Stimulated activated CD4-positive, alpha-beta T cell treated with anti-CD3 and anti-CD28 coated beads, Interleukin-2, amount 100 ng/mL, for 48 hours (primary cell): Measurements from ENCODE around the gene SEMA3E.
"Not testable (repeated sequence)": the region's sequence is repeated elsewhere in the genome, so short reads cannot be mapped to it uniquely, and the experiment has no call there.

Experiments used
- DNase-seq, 2 donors: peaks; one replicate each; pipeline ENCODE4 v3.0.0-alpha.2; 2020

SEMA3E gene

DNA sequence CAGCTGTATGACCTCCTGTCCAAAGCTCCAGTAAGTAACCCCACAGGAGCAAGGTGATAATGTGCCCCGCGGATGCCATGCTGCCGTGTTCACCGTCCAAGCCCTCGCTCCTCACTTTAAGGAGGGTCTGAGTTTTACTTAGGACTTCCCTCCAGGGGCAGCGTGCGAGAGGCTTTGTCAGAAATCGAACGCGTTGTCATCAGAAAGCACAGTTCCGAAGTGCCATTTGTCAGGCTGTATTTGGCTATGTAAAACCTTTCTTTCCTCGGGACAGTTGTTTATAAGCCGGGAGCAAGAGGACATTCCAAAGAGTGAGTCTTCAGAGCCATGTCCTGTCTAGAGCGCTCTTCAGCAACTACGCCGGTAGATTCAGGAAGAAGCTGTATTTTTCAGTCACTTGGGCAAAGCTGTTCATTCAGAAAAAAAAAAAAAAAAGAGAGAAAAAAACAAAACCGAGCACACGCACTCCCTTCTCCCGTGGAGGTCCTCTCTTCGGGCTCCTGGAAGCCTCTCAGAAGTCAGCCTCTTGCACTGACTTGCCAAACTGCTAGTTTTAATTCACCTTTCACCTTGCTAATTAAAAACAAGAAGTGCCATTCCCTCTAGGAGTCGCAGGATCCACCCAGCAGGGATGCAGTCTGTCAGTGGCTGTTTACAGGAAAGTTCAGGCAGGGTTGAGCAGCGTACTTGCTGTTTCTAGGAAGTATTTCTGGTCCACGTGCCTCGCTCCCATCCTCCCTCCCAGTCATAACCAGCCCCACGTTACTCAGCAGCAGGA is at the start of gene SEMA3E:
Gene SEMA3E (minus strand): TSS at position 676 of the 778 bp plus-strand sequence.
- DNase-seq, result no peak

DNA sequence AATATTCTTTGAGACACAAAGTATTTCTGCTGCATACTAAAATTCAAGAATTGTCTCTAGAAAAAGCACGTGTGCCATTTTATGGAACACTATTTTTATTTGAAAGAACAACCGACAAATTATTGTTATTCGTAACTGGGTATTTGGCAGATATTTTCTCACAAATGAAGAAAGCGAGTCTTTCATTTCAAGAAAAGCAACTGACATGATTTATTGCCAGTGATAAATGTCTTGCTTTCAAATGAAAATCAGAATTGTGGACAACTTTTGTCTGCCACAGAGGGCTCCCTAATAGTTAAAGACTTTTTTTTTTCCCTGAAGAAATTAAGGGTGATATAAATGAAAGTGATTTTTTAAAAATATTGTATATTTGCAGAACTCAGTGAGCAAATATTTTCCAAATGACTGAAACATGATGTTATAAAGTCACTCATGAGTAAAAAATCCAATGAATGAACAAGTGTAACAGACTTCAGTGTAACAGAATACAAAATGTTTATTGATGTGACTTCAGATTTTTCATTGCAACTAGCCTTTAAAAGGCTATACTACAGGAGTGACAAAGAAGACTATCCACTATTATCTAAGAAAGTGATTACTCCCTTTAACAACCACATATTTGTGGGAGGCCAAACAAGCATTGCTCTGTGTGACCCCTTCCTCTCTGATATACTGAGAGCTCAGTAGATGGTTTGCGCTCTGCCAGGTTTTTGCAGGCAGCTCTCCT is 49.0 kb upstream of the SEMA3E start:
- DNase-seq, result no peak

DNA sequence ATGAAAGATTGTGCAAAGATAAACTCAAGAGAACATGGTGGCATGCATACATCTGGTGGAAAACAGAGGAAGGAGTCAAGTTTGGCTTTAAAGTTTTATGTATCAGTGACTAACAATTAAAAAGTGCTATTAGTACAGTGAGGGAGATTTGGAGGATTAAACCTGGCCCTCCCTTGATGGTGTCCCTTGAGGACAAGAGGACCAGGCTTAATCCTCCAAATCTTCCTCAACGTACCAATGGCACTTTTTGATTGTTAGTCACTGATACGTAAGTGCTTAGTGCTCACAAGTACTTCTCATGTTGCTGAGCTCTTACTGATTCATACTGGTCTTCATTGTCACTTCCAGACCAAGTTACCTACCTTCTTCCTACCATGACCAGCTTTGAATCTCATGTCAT is 47.2 kb upstream of the SEMA3E start:
- no peak for DNase-seq

DNA sequence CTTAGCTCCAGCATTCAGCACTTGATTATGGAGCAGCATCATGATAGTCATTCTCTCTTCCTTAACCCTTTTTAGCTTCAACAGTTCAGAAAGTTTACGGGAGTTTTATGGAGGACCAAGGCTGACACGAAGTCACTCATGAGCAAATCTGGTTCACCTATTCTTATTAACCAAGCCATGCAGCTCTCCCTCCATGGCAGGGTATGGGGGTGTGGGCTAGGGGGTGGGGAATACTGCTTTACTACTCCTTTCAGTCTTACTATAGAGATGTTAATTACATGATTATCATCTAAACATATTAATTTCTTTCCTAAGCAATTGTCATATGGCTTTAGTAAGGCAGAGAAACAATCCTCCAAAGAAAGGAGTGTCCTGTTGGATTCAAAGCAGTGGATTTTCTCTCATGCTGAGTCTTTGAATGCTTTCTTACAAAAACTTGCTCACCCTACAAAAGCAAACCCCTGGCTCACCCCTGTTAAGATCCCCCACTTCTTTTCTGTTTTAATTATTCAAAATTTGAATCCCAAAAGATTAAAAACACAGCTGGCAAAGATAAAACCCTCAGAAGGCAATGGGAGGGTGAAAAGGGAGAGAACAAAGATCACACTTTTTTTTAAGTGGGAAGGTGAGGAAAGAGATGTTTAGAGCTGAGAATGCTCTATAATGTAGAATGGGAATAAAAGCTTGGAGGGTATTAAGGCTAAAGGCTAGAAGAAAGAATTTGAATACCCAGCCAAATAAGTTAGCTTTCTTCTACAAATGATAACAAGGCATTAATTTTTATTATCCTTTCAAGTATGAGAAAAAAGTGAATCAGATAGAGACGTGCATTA is 46.4 kb upstream of the SEMA3E start:
- DNase-seq, result no peak

DNA sequence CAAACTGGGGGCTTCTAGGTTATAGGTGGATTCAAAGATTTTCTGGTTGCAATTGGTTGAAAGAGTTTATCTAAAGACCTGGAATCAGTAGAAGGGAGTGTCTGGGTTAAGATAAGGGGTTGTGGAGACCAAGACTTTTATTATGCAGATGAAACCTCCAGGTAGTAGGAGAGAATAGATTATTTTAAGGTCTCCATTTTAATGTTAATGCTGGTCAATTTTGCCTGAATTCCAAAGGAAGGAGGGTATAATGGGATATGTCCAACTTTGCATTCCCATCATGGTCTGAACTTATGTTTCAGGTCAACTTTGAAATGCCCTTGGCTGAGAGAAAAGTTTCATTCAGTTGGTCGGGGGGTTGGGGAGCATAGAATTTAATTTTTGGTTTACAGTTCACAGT is 44.3 kb upstream of the SEMA3E start:
- DNase-seq, result no peak

DNA sequence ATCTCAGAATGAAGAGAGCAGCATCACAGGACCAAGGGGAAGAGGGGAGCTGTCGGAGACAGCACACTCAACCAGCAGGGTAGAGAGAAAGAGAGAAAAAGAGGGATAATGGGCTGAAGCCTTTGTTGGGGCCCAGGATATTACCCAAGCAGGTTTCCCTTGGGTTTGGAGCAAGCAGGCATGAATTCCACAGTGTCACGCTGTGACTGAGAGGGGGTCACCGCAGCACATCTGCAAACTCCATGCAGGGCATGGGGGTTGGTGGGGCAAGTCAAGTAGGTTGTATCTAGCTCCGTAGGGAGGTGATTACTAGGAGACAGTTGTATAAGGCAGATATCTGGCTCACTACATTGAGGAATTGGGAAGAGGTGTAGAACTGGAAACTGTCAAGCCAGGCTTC is 42.2 kb upstream of the SEMA3E start:
- no peak for DNase-seq

DNA sequence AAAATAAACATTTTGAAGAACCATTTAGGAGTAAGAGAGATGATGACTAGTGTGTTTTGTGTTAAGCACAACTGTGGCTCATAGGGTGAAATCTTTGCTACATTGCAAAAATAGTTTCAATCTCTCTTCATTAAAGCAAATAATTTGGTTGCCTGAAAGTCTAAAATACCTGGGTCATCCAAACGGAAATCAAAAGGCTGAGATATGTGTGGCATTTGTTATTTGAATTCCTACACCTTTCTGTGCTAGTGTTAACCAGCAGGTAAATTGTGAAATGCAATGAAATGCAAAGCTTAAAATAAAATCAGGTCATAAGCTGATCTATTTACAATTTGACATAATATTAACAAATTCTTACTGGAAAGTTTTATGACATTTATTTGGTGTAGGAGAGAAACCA is 40.9 kb upstream of the SEMA3E start:
- DNase-seq, result no peak

DNA sequence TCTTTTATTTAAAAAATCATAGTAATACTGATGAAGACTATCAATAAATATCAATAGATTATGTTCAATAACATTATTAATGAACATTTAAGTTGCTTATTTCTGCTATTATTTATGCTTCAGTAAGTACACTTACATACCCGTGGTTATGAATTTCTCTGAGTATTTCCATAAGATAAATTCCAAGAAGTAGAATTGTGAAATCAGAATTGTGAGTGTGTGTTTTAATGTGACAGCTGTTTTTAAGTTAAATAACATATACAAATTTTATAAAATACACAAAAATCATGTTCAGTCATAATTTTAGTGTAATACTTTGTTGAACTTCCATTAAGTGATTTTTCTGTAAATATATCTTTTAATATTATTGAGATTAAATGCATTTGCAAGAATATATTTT is 37.5 kb upstream of the SEMA3E start:
- DNase-seq, result no peak

DNA sequence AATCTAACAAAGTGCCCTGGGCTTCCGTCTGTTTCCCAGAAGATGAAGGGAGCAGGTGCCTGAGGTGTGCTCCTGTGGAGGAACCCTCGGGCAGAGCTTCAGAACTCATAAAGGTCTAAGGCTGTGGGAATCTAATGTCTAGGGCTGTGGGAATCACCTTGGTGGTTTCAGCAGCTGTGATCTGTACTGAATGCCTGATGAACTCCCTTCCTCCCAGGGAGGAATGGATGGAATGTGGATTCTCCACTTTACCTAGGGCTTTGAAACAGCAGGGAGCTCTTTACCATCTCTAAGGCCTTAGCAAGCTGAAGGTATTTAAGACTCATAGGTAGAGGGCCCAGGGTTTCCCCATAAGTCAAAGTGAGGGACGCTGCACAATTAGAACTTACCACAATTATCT is 36.0 kb upstream of the SEMA3E start:
- DNase-seq, result no peak

DNA sequence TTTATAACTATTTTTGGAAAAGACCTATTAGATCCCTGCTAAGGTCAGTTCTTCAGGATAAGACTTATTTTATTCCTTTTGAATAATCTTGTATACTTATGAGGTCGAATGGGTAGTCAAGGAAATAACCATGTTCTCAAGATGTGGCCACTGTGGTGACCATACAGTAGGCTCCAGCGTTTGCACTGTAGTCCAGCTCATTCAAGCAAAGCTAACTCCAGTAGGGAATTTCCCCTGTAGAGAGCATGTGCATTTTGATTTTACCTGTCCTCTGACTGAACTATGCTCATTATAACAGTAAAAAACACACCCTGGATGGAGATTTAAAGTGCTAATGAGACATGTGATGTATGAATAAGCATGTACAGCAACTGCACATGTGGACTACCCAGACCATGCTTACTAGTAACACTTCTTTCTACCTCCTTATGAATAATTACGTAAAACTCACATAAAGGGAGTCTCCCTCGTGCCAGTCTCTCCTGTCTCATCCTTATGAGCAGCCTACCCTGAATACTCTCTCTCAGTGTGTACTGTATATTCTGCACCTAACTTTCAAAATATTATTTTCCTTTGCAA is 32.4 kb upstream of the SEMA3E start:
- no peak for DNase-seq

DNA sequence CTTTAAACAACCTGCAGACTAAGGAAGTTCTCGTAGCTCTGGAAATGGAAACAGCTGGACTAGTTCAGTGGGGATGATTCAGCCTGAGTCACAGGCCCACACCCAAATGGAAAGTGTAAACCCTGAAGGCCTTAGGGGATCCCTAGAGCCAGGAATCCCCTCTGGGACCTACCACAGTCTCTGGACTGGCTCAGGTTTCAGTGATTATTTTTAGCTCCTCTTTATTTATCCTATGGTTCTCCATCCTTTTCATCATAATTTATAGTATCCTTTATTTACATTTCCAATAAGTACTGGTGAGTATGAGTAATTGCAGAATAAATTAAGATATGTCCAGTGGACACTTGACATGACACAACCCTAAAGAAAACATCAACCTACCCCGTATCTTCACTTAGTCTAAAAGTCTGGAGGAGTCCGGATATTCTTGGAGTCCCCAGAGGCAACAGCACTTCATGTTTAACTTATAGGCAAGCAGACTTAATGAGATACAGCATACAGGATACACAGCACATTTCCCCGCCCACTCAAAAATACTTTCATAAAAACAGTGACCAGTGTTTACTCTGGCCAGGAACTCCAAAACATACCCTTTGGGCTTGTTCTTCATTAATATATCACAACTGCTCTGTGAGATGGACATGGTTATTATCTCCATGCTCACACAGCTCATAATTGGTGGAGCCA is 28.4 kb upstream of the SEMA3E start:
- no peak for DNase-seq

DNA sequence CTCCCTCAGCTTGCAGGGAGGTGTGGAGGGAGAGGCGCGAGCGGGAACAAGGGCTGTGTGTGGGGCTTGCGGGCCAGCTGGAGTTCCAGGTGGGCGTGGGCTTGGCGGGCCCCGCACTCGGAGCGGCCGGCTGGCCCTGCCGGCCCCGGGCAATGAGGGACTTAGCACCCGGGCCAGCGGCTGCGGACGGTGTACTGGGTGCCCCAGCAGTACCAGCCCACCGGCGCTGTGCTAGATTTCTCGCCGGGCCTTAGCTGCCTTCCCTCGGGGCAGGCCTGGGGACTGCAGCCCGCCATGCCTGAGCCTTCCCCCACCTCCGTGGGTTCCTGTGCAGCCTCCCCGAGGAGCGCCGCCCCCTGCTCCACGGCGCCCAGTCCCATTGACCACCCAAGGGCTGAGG is 24.4 kb upstream of the SEMA3E start:
- DNase-seq, result not testable (repeated sequence)

DNA sequence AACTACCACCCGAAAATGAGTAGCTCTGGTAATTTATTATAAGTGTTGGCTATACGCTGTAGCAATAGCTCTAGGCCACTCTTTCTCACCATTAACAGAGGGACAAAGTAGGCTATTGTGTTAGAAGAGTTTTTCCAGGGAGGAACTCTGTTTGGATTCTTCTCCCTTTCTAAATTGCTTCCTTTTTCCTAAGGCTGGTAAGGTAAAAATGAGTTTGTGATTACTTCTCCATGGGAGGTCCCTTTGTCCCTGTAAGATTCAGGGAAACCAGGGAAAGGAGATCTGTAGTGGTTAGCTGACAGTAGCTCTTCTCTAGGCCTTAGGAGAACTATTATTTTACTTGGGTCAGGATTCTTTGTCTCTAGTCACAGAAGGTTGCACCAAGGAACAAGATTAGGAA is 23.2 kb upstream of the SEMA3E start:
- no peak for DNase-seq

DNA sequence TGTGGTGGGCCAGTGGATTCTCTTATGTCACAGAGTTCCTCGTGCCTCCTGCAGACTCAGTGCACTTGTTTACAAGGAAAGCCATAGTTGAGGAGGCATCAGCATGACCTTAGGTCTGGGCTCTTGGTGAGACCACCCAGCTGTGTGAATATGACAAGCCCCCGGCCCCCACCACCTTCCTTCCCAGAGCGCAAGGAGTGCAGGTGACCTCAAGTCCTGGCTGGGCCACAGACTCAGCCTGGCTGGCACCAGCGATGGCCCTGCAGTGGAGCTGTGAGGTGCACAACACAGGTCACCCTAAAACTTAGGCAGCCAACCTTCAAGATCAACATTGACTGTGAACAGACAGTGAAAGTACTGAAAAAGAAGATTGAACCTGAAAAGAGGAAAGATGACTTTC is 14.2 kb upstream of the SEMA3E start:
- DNase-seq, result no peak

DNA sequence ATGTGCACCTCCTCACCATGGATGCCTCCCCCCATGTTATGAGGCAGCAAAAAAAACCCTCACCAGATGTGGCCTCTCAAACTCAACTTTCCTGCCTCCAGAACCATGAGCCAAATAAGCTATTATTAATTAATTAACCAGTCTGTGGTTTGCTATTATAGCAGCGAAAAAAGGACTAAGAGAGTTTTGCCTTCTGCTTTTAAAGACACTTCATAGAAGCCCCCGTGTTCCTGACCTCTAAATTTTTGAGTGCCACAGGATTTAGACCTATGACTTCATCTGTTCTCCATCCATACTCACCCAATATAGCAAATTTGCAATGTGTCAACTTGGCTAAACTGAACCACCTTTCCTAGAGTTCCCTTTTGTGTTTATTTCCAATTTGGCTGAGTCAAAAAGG is 9.2 kb upstream of the SEMA3E start:
- no peak for DNase-seq

DNA sequence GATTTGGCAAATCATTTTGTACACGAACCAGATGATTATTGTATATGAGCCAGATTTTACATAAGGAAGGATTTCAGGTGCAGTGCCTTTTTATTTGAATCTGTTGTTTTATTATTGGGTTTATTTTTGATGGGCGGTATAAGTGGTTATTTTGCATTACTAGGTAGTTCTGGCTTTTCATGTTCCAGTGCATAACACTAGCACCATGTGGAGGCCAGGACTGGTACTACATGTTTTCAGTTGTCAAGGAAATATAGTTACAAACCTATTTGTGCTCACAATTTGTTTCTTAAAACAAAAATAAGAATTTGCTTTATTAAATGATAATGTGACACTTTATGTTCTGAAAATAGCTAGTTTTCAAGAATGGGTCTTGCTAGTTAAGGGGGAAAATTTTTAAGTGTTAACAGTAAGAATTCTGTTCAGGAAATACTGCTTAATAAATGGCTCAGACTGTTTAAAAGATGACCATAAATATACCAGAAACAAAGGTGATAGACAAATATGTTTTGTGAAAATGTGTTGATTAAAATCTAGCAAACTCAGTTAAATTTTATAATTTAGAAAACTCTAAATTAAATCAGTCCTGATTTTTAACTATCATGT is 7.1 kb upstream of the SEMA3E start:
- no peak for DNase-seq

DNA sequence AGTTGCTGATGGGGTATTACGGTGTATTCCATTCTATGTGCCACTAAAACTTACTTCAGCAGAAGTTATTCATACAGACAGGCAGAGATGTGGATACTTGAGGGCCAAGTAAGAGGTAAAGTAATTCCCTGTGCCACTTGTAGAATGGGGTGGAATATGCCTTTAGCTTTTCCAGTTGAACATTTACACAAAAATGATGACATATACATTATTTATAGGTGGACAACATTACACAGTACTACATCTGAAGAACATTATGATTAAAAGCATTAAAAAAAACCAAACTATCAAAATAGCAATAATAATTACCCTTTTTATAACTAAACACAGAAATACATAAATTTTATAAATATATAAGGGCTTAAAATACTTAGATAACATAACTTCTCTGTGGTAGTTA is 3.5 kb upstream of the SEMA3E start:
- no peak for DNase-seq

DNA sequence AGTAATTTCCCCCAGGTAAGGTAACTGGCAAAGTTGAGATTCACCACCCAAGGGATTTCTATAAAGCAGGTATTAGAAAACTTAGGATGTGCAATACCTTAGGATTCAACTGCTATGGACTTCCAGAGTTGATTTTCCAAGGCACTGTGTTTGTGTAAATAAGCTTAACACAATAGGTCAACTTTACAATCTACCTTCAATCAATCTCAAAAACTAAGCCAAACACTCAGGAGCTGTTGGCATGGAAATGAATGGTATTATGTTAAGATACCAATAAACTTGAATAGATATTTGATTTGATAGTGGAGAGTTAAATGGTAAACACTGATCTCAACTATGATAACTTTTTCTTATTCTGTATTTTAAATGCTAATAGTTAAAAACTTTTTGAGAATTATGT is 762 bp upstream of the SEMA3E start:
- no peak for DNase-seq

DNA sequence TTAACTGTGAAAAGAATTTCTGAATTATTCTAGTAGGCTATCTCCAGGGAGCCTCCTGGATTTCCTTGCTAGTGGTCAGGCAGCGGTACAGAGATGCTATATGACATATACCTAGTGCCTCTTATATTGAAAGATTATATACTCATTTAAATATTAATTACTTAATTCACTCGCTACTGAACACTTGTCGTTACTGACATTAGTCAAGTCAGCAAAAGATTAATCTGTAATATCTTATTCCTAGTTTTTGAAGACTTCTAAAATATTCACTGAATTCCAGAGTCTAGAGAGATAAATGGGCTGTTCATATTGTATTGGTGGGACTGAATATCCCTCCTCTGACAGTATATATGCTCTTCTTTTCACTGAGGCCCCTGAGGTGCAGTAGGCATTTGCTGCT is 2.9 kb downstream of the SEMA3E start:
- no peak for DNase-seq

DNA sequence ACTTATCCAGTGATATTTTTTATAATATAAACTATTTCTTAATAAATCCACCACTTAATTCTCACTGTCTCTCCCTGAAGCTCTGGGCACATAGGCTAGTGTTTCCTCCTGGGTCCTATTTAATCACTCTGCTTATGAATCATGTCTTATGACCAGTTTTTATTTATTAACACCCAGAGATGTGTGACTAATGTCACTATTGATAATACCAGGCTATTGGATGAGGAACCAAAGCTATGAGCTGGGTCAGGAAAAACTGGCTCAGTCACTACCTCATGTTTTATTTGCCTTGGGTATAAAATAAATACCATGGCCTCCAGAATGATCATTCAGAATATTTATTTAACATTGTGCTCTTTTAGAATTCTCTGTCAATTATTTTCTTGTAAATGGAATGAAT is 5.2 kb downstream of the SEMA3E start:
- no peak for DNase-seq

DNA sequence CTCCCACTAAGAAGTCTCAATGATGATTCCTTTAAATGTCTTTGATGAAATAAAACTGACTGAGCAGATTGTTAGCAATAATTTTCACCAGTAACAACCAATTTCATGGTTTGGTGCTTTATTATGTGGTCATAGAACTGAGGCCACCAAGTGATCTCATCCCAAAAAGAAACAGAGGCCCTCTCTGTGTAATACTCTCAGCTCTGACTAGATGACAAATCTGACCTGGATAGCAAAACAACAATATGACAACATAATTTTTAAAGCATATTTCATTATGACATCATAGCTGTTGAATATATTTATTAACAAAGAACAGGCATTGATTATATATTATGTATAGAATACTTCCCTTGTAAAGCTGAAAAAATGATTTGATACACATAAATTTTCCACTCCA is 5.9 kb downstream of the SEMA3E start:
- DNase-seq, result no peak
